ENCODE measurements around the gene NMT1.

DNA sequence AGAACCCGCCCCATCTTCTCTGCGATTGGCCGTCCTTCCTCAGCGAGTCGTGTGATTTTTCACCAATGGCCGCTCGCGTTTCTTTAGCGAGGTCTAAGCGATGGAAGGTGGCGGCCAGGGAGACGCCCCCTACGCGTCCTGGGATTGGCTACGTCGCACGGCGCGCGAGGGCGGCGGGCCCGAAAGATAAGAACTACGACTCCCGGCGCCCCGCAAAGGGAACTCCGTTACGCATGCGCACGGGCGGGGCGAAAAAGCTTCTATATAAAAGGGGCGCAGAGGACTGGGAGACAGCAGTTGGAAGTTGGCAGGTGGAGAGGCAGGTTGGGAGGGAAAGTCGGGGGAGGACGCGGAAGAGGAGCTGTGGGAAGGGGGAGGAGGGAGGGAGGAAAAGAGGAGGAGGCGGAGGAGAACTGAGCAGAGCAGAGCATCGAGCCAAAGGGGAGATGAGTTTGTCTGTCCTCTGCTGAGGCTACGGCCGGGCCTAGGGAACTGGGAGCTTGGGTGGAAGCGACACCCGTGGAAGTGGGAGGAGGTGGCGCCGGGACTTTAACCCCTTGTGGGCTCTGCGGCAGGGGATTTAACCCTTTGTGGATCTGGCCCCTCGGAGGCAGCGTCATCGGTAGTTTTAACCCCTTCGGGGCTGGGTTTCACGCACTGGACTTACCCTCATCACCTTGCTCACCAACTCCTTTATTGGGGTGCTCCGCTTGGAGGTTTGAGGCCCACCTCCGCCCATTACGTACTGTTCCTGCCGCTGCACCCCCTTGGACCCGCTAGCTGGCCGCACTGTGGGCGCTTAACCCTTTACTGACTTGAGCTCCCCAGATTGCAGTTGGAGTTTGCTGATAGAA is 87.3 kb downstream of the NMT1 start, which contains the start of gene HEXIM1:
- peak; percentile 100 for TF ChIP-seq POLR2AphosphoS5 (IDR thresholded peaks at IDR 0.05; ENCODE audit: low read depth, low read length)
- TF ChIP-seq, protein P1, sequence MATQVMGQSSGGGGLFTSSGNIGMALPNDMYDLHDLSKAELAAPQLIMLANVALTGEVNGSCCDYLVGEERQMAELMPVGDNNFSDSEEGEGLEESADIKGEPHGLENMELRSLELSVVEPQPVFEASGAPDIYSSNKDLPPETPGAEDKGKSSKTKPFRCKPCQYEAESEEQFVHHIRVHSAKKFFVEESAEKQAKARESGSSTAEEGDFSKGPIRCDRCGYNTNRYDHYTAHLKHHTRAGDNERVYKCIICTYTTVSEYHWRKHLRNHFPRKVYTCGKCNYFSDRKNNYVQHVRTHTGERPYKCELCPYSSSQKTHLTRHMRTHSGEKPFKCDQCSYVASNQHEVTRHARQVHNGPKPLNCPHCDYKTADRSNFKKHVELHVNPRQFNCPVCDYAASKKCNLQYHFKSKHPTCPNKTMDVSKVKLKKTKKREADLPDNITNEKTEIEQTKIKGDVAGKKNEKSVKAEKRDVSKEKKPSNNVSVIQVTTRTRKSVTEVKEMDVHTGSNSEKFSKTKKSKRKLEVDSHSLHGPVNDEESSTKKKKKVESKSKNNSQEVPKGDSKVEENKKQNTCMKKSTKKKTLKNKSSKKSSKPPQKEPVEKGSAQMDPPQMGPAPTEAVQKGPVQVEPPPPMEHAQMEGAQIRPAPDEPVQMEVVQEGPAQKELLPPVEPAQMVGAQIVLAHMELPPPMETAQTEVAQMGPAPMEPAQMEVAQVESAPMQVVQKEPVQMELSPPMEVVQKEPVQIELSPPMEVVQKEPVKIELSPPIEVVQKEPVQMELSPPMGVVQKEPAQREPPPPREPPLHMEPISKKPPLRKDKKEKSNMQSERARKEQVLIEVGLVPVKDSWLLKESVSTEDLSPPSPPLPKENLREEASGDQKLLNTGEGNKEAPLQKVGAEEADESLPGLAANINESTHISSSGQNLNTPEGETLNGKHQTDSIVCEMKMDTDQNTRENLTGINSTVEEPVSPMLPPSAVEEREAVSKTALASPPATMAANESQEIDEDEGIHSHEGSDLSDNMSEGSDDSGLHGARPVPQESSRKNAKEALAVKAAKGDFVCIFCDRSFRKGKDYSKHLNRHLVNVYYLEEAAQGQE (IDR thresholded peaks at IDR 0.05; ENCODE audit: insufficient read depth in 1 of 2, low read depth in 2 of 2, low read length in 2 of 2): peak; percentile 60 to 76; a peak in 3 of 4 replicates
